Dermis blood vessel endothelial cell (primary cell): ENCODE measurements around the gene ARHGEF16. TPM values are rescaled to one million over a fixed set of nuclear protein-coding genes. Genes with fewer than 3 reads are reported as not detected.
A peak's percentile ranks its signal among the peaks of the same experiment; 100 is the strongest.

ENCODE experiments used
- DNase-seq: peaks from one replicate; pipeline ENCODE4 v3.0.0; 2010
- total RNA-seq: library from RNA; depleted of rRNA; stranded (reverse); fragments of >200 nt; gene quantifications from 2 replicates; pipeline ENCODE4 v1.2.3, GENCODE V29; 2014

Gene ARHGEF16
- 0.51 TPM in 2 replicates for total RNA-seq

DNA sequence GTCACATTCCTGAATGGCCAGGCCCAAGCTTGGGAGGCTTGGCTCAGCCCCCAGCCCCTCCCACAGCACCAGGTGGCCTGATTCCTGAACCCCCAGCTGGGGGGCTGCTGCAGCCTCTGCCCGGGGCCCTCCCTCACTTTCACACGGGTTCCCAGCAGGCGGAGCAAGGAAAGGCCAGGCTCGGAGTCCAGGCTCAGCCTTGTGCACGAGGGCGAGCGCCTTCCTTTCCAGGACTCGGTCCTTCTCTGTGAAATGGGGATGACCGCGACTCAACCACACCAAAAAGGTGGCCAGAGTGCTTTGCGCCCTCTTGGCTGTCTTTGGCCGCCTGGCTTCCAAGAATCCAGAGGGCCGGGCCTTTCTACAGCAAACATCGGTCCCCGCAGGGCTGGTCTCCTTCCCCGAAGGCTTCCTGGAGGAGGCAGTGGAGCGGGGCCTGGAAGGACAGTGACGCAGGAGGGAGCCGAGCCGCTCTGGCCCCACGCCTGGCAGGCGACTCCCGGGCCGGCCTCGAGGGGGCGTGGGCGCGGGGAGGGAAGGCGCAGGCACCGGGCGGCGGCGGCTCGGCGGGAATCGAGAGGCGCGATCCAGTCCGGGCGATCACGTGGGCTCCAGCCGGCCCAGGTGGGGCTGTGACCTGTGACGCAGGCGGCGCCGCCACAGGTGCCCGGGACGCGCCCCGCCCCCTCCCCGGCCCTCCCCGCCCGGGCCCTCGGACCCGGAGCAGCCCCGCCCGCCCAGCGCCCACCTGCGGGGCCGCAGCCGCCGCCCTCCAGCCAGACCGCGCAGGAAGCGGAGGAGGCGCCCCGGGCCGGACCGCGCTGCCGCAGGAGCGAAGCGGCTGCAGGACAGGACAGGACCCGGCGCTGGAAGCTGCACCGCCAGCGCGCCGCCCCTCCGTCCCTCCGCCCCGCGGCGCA lies at the start of gene ARHGEF16:
TSS of gene ARHGEF16 (plus strand) at position 775 of the 920 bp plus-strand sequence. CDS start 8,420 bp downstream, outside the sequence.
- peak; percentile 51 for DNase-seq

- no peak for DNase-seq
These were observed 49.7 kb upstream of the ARHGEF16 start for GRCh38 chr1:3404801-3405200.

GRCh38 chr1:3405491-3405890 lies 49.0 kb upstream of the ARHGEF16 start:
- DNase-seq = no peak

GRCh38 chr1:3405974-3406867 lies 48.2 kb upstream of the ARHGEF16 start:
- no peak for DNase-seq

GRCh38 chr1:3407021-3407420 lies 47.4 kb upstream of the ARHGEF16 start:
- DNase-seq = no peak

- DNase-seq = no peak
These were observed 45.7 kb upstream of the ARHGEF16 start for GRCh38 chr1:3408751-3409266.

GRCh38 chr1:3409366-3410141 lies 44.9 kb upstream of the ARHGEF16 start:
- no peak for DNase-seq

DNA sequence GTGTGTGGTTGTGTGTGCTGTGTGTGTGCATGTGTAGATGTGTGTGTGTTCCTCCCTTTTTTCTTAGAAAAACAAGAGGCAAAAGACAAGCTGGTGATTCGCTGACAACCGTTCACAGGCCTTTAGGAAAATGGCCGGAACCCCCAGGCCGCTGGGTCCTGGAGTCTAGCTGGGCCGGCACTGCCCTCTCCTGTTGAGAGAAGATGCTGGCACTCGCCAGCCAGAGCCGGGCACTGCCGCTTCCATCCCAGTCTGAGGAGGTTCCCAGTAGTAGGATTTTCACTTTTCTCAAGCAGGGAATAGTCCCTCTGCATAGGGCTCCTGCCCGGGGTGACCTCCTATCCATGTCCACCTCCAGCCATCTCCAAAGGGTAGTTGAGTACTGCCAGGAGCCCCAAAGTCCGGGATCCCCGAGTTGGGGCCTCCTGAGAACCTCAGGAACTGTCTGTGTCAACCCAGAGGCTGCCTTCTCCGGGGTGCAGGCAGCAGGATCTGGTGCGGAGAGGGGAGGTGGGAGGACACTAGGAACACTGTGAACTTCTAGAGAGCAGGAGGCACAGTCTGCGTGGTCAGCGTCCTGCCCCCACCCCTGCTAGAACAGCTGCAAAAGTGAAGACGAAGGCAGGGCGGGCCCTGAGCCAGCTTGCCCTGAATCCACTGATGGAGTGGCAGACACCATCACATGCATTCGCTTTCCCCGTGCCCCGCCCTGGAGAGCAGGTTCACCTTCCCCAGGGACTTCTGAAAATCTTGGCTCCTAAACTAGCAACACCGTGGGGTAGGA lies 44.1 kb upstream of the ARHGEF16 start:
- peak; percentile 71 for DNase-seq

DNA sequence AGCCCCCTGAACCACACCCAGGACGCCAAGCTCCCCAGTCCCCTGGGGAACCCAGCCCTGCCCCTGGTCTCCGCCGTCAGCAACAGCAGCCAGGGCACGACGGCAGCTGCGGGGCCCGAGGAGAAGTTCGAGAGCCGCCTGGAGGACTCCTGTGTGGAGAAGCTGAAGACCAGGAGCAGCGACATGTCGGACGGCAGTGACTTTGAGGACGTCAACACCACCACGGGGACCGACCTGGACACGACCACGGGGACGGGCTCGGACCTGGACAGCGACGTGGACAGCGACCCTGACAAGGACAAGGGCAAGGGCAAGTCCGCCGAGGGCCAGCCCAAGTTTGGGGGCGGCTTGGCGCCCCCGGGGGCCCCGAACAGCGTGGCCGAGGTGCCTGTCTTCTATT lies 42.7 kb upstream of the ARHGEF16 start:
- no peak for DNase-seq

GRCh38 chr1:3412376-3412775 lies 42.1 kb upstream of the ARHGEF16 start:
- no peak for DNase-seq

GRCh38 chr1:3413975-3414710 lies 40.3 kb upstream of the ARHGEF16 start:
- DNase-seq = no peak

DNA sequence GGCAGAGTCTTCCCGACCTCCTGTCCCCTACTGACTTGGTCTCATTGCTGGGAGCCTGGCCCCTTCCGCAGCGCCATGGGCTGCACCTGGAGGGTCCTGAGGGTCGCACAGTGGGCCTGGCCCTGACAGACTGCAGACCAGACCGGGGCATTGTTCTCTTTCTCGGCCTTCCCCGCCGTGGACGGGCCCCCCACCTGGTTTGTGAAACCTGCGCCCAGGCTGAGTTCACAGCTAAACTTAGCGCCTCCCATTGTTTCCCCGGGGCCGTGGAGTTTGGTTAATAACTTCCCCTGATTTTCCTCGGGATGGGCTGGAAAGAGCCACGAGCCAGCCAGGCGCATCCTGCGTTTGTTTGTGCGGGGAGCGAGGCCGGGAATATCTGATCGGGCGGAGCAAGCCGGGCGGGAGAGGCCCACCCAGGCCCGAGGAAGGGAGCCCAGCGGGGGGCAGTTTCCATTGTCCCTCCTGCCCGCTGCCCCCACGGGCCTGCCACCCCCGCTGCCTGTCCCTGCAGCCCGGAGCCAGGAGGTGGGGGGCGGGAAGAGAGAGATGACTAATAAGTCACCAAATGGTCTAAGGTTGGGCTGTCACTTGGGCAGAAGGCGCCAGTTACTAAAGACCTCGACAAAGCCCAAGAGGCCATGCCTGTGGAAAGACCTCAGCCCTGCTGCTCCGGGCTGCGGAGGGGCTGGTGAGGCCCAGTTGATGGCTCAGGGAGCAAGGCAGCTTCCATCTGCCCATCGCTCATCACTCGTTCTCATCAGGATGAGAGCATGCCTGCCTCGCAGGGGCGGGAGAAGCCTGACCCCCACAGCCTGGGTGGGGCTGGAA lies 39.0 kb upstream of the ARHGEF16 start:
- DNase-seq = peak; percentile 77

GRCh38 chr1:3417082-3417739 lies 37.3 kb upstream of the ARHGEF16 start:
- DNase-seq = no peak

- no peak for DNase-seq
These were observed 36.5 kb upstream of the ARHGEF16 start for GRCh38 chr1:3417934-3418333.

DNA sequence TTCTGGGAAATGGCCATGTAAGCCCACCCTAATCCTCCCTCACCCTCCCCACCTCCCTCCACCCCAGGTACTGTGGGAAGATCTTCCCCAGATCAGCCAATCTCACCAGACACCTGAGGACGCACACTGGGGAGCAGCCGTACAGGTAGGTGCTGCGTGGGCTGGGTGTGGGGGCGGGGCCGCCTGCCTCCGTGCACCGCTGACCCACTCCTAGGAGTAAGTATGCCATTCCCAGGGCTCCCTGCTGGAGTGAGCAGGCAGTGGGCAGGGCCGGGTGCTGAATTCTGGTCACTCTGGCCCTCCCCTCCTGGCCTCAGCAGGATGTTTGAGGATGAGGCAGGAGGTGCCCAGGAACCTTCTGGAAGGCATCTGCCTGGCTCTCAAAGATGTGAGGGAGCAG lies 35.9 kb upstream of the ARHGEF16 start:
- no peak for DNase-seq

DNA sequence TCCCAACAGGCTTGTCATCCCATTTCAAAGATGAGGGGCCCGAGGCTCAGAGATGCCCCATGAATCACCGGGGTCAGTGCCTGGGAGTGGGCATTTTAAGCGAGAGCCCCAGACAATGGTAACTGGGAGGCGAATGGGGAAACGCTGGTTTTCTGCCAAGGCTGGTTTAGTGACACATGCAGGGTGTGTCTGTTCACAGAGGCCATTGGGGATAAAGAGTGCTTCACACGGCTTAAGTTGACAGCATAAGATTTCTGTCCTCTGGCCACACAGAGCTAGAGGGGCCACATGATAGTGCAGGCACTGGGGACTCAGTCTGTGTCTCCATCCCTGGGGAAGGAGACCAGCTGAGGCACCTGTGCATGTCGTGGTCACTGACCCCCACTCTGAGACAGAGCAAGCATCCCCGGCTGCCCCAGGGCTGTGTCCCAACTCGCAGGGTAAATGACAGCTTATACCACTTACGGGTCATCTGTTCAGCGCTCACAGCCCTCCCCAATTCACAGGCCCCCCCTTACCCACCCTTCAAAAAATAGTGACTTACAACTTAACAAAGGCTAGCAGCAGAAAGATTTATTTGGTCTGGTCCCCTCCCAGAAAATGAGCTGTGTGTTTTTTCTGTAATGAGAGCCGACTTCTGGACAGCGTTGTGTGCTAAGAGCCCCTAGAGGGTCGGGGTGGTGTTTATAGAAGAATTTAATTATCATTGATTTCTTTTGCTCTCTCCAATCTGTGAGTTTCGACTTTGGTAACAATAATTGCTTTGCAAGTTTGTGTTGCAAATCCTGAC lies 34.9 kb upstream of the ARHGEF16 start:
- DNase-seq = no peak

DNA sequence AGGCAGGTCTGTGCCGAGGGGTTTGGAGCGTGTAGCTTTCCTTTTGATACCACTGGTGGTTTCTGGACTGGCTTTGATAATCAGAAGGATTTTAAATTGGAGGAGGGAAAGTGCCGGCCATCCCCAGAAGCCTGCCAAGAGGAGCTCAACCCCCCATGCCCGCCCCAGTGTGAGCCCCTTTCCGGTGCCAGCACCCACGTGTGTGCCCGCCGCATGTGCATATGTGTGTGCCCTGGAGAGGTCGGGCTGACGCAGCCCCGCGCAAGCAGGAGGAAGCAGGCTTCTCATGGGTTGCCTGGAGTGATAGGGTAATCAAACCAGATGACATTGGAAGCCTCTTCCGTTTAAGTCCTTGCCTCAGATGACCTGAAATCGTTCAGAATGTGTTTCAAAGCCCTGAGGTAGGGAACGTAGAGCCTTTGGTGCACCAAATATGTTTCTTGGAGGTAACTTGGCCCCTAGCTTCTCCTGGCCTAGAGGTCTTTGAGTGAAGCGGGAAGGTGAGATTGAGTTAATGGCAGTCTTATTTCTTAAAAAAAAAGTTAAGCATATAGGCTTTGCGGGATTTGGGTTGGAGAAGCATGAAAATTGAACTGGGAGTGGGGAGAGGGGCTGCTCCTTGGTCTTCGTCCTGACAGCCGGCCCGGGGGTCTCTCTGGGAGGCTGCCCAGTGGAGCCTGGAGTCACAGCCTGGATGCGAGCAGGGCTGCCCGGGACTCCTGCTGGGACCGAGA lies 34.1 kb upstream of the ARHGEF16 start:
- no peak for DNase-seq

DNA sequence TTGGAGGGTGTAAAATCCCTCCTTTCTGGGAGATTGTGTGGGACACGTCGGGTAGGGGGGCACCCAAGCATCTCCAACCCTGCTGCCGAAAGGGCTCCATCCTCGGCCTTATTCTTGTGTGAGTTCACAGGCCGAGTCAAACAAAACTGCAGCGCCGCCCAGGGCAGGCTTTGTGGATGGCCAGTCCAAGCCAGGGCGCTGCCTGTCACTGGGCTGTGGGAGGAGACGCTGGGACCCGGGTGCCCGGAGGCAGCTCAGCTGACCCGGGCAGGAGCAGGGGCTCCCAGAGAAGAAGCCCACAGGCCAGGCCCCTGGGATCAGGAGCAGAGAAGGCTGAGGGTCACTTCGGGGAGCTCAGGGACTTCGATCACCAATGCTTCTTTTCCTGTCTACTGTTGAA lies 31.8 kb upstream of the ARHGEF16 start:
- no peak for DNase-seq
